ENCODE data around the gene ZNF785.
"Not testable (repeated sequence)": the region's sequence is repeated elsewhere in the genome, so short reads cannot be mapped to it uniquely, and the experiment has no call there.

Gene ZNF785

DNA sequence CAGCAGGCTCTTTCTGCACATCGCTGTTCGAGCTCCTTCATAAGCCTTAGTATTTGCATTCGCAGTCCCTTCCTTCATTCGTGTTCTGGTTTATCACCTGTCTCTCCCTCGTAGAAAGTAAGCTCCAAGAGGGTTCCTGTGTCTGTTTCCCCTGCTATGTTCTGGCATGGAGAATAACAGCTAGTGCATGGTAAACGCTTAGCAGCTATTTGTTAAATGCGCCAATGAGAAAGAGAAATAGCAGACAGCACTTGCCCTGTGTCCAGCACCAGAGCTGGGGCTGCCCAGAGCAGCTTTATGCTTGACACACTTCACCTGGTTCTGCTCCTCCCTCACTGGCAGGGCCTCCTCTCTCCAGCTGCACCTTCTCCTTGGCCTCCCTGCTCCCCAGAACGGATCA, 19.5 kb downstream of the ZNF785 start:
- no peak for DNase-seq (ENCODE audit: low read depth in 2 of 2)

DNA sequence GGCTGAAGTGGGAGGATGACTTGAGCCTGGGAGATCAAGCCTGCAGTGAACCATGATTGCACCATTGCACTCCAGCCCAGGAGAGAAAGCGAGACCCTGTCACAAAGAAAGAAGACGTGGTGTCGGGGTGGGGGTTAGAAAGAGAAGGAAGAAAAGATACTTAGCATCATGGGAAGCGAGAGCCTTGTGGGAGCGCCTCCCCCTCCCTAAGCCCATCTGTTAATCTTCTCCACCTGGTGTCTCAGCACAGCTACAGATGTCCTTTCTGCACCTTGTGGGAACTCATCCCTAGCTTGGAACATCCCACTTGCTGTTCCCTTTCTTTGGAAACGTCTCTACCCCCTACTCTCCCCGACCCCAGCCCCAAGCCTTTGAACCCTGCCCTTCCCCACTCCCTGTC, 20.0 kb downstream of the ZNF785 start:
- no peak for DNase-seq (ENCODE audit: low read depth in 2 of 2)

GRCh38 chr16:30562021-30562420, 23.5 kb downstream of the ZNF785 start:
- no peak for DNase-seq (ENCODE audit: low read depth in 2 of 2)

GRCh38 chr16:30561089-30561816, 24.2 kb downstream of the ZNF785 start:
- no peak for DNase-seq (ENCODE audit: low read depth in 2 of 2)

GRCh38 chr16:30559690-30560089, 25.8 kb downstream of the ZNF785 start:
- no peak for DNase-seq (ENCODE audit: low read depth in 2 of 2)

GRCh38 chr16:30558789-30559377, 26.6 kb downstream of the ZNF785 start:
- DNase-seq (ENCODE audit: low read depth in 2 of 2), result no peak

GRCh38 chr16:30557957-30558788, 27.3 kb downstream of the ZNF785 start, which contains the start of gene ZNF764:
Gene ZNF764 (minus strand): TSS chr16:30558374. CDS start chr16:30558182, 192 bp downstream.
- peak; percentile 89 for DNase-seq (ENCODE audit: low read depth in 2 of 2)

DNA sequence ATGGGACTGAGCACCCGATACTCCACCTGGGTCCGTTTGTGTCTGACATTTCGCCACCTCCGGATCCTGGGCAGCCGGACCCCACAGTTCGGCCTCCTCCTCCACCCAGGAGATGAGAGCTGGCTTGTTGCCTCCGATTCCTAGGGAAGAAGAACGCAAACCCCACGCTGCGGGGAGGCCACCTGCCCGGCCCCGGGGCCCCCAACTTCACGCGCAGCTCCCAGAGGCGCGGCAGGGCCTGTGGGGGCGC, 27.9 kb downstream of the ZNF785 start:
- no peak for DNase-seq (ENCODE audit: low read depth in 2 of 2)

DNA sequence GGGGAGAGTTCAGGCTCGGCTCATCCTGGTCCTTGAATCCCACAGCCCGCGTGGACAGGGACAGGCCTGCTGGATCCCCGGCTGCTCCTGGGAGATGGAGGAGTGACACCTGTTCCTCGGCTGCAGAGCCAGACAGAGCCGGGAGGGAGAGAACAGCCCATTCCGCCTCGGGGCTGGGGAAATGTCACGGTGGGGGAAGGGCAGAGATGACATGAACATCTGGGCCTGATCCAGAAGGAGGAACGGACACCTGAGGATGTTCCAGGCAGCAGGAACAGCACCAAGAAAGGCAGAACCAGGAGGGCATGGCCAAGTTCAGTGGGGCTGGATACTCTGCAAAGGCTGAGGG, 29.4 kb downstream of the ZNF785 start:
- no peak for DNase-seq (ENCODE audit: low read depth in 2 of 2)

DNA sequence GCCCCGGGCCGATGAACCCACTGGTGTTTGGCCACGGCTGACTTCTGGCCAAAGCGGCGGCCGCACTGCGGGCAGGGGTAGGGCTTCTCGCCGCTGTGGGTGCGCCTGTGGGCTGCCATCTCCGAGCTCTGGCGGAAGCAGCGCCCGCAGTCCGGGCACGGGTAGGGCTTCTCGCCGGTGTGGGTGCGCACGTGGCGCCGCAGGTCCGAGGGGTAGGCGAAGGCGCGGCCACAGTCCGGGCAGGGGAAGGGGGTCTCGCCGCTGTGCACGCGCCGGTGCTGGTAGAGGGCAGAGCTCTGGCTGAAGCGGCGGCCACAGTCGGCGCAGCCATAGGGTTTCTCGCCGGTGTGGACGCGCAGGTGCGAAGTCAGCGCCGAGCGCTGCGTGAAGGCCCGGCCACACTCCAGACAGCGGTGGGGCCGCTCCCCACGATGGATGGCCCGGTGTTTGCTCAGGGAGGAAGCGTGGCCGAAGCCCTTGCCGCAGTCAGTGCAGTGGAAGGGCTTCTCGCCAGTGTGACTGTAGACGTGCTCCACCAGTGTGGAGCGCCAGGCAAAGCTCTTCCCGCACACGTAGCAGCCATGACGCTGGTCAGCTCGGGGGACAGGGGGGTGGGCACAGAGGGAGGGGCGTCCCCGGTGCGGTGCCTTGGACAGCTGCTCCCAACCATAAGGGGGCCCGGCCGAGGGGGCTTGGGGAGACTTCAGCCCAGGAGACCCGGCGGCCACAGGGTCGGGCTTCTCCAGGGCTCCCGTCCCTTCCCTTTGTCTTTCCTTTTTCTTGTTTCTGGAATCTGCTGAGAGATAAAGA, 30.0 kb downstream of the ZNF785 start:
- no peak for DNase-seq (ENCODE audit: low read depth in 2 of 2)

- DNase-seq (ENCODE audit: low read depth in 2 of 2), result no peak
These were observed 30.8 kb downstream of the ZNF785 start for GRCh38 chr16:30554557-30555314.

- no peak for DNase-seq (ENCODE audit: low read depth in 2 of 2)
These were observed 32.1 kb downstream of the ZNF785 start for GRCh38 chr16:30553393-30553899.

- no peak for DNase-seq (ENCODE audit: low read depth in 2 of 2)
These were observed 32.5 kb downstream of the ZNF785 start for GRCh38 chr16:30552956-30553355.

- no peak for DNase-seq (ENCODE audit: low read depth in 2 of 2)
These were observed 33.7 kb downstream of the ZNF785 start for GRCh38 chr16:30551781-30552180.

- DNase-seq (ENCODE audit: low read depth in 2 of 2), result no peak
These were observed 36.9 kb downstream of the ZNF785 start for GRCh38 chr16:30548416-30549253.

DNA sequence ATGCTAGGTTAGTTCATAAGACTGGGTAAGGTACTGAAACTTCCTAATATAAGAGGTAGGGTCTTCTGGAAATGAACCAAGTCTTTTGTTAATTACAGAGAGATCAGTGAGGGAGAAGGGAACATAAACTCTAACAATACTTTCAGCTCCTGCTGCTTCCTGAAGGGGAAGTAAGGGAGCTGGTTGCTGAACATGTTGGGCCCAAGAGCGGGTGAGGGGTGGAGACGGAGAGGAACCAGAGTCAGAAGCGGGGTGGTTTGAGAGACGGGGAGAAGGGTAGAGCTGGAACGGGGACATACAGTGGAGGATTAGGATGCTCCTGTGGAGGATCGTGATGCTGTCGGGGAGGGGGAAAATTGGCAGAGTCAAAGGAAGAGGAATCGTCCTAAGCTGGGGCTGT, 39.4 kb downstream of the ZNF785 start:
- DNase-seq (ENCODE audit: low read depth in 2 of 2), result no peak

DNA sequence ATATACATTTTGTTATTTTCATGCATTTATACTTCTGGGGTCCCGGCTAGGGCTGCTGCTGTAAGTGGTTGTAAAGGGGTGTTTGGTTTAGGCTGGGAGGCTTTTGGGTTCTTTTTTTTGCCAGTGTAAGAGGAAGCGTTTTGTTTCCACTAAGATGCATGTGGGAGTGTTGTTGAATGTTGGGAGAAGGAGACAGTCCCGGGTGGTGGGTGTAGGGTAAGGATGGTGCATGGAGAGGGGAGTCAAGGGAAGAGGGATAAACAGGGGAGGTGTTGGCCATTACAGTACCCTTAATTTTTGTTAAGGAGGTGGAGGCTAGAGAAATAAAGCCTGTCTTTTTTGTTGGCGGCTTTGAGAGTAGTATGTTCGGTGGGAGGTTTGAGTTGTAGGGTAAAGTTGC, 42.4 kb downstream of the ZNF785 start:
- no peak for DNase-seq (ENCODE audit: low read depth in 2 of 2)

GRCh38 chr16:30541502-30542329, 43.8 kb downstream of the ZNF785 start:
- DNase-seq (ENCODE audit: low read depth in 2 of 2), result no peak

DNA sequence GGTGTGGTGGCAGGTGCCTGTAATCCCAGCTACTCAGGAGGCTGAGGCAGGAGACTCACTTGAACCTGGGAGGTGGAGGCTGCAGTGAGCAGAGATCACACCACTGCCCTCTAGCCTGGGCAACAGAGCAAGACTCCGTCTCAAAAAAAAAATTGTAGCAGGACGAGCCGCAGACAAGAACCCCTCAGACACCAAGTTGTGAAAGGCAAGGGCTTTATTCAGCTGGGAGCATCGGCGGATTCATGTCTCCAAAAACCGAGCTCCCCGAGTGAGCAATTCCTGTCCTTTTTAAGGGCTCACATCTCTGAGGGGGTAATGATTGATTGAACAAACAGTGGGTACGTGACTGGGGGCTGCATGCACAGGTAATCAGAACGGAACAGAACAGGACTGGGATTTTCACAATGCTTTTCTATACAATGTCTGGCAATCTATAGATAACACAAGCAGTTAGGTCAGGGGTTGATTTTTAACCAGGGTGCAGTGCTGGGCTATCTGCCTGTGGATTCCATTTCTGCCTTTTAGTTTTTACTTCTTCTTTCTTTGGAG, 44.5 kb downstream of the ZNF785 start:
- DNase-seq (ENCODE audit: low read depth in 2 of 2), result not testable (repeated sequence)

Measured in stimulated activated CD8-positive, alpha-beta memory T cell treated with anti-CD3 and anti-CD28 coated beads, Interleukin-7, amount 100 ng/mL, for 1 hour (primary cell).